ENCODE data around the gene PRICKLE2.

DNA sequence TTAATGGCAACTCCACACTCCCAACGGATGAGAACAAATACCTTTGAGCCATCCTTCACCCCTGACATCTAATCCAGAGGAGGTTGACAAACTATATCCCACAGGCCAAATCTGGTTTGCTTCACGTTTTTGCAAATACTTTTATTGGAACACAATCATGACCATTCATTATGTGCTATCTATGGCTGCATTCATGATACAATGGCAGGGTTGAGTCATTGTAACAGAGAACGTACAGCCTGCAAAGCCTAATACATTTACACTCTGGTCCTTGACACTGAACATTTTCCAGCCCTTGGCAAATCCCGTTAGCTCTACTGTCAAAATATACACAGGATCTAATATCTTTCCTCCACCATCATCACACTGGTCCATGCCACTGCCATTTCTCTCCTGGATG lies 7.6 kb upstream of the PRICKLE2 start:
- TF ChIP-seq, protein P1, sequence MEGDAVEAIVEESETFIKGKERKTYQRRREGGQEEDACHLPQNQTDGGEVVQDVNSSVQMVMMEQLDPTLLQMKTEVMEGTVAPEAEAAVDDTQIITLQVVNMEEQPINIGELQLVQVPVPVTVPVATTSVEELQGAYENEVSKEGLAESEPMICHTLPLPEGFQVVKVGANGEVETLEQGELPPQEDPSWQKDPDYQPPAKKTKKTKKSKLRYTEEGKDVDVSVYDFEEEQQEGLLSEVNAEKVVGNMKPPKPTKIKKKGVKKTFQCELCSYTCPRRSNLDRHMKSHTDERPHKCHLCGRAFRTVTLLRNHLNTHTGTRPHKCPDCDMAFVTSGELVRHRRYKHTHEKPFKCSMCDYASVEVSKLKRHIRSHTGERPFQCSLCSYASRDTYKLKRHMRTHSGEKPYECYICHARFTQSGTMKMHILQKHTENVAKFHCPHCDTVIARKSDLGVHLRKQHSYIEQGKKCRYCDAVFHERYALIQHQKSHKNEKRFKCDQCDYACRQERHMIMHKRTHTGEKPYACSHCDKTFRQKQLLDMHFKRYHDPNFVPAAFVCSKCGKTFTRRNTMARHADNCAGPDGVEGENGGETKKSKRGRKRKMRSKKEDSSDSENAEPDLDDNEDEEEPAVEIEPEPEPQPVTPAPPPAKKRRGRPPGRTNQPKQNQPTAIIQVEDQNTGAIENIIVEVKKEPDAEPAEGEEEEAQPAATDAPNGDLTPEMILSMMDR (IDR thresholded peaks at IDR 0.05) = no peak
- no peak for TF ChIP-seq ZFX (IDR thresholded peaks at IDR 0.05; ENCODE audit: borderline replicate concordance)
